Measurements from ENCODE around the gene ARL5C.

Gene ARL5C

GRCh38 chr17:39174920-39175694 is 9.1 kb upstream of the ARL5C start (continued):
- TF ChIP-seq ZNF274 (IDR thresholded peaks at IDR 0.05; ENCODE audit: low read length) (no peak), ZNF274 (tag by site-specific recombination; IDR thresholded peaks at IDR 0.05; ENCODE audit: borderline replicate concordance) (no peak), ZSCAN5A (tag by site-specific recombination; IDR thresholded peaks at IDR 0.05) (no peak), KLF17 (tag by site-specific recombination; IDR thresholded peaks at IDR 0.05) (peak; percentile 51; the same call in 1 of the 2 replicates), CTCF (tag by site-specific recombination; IDR thresholded peaks at IDR 0.05) (peak; percentile 78), ZNF239 (tag by site-specific recombination; IDR thresholded peaks at IDR 0.05) (no peak), ZBTB20 (tag by site-specific recombination; IDR thresholded peaks at IDR 0.05) (no peak), ZNF777 (tag by site-specific recombination; IDR thresholded peaks at IDR 0.05; ENCODE audit: borderline replicate concordance) (no peak), PATZ1 (tag by site-specific recombination; IDR thresholded peaks at IDR 0.05) (peak; percentile 47; the same call in 1 of the 2 replicates), SP7 (tag by site-specific recombination; IDR thresholded peaks at IDR 0.05) (no peak), ZNF10 (tag by site-specific recombination; IDR thresholded peaks at IDR 0.05) (no peak), ZNF580 (tag by site-specific recombination; IDR thresholded peaks at IDR 0.05) (no peak), ZNF292 (tag by site-specific recombination; IDR thresholded peaks at IDR 0.05; ENCODE audit: borderline replicate concordance, low read depth) (no peak), ZNF350 (tag by site-specific recombination; IDR thresholded peaks at IDR 0.05) (no peak), ZNF133 (tag by site-specific recombination; IDR thresholded peaks at IDR 0.05) (no peak), ZNF248 (tag by site-specific recombination; IDR thresholded peaks at IDR 0.05) (no peak), ZNF529 (tag by site-specific recombination; IDR thresholded peaks at IDR 0.05; ENCODE audit: insufficient replicate concordance) (no peak), ZNF600 (tag by site-specific recombination; IDR thresholded peaks at IDR 0.05) (no peak), KLF10 (tag by site-specific recombination; IDR thresholded peaks at IDR 0.05) (no peak), ZNF280C (tag by site-specific recombination; IDR thresholded peaks at IDR 0.05) (no peak), ZNF155 (tag by site-specific recombination; IDR thresholded peaks at IDR 0.05) (no peak), ZBTB48 (tag by site-specific recombination; IDR thresholded peaks at IDR 0.05) (peak; percentile 44), ZNF202 (tag by site-specific recombination; IDR thresholded peaks at IDR 0.05; ENCODE audit: borderline replicate concordance) (no peak), HIC1 (tag by site-specific recombination; IDR thresholded peaks at IDR 0.05) (no peak), ZNF501 (tag by site-specific recombination; IDR thresholded peaks at IDR 0.05) (no peak), ZNF521 (tag by site-specific recombination; IDR thresholded peaks at IDR 0.05) (no peak), PRDM1 (tag by site-specific recombination; IDR thresholded peaks at IDR 0.05) (no peak), FEZF1 (tag by site-specific recombination; IDR thresholded peaks at IDR 0.05) (no peak), ZNF211 (tag by site-specific recombination; IDR thresholded peaks at IDR 0.05; ENCODE audit: low read depth) (no peak), HOXC10 (CRISPR knock-in tag; IDR thresholded peaks at IDR 0.05) (no peak)
